ENCODE measurements around the gene TTC34.
"Not testable (repeated sequence)": the region's sequence is repeated elsewhere in the genome, so short reads cannot be mapped to it uniquely, and the experiment has no call there.

DNA sequence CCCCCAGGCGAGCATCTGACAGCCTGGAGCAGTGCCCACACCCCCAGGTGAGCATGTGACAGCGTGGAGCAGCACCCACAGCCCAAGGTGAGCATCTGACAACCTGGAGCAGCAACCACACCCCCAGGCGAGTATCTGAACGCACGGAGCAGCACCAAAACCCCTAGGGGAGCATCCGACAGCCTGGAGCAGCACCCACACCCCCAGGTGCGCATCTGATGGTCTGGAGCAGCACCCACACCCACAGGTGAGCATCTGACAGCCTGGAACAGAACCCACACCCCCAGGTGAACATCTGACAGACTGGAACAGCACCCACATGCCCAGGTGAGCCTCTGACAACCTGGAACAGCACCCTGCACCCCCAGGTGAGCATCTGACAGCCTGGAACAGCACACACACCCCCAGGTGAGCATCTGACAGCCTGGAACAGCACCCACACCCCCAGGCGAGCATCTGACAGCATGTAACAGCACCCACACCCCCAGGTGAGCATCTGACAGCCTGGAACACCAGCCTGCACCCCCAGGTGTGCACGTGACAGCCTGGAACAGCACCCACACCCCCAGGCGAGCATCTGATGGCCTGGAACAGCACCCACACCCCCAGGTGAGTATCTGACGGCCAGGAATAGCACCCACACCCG is 148.4 kb downstream of the TTC34 start:
- TF ChIP-seq, protein P1, sequence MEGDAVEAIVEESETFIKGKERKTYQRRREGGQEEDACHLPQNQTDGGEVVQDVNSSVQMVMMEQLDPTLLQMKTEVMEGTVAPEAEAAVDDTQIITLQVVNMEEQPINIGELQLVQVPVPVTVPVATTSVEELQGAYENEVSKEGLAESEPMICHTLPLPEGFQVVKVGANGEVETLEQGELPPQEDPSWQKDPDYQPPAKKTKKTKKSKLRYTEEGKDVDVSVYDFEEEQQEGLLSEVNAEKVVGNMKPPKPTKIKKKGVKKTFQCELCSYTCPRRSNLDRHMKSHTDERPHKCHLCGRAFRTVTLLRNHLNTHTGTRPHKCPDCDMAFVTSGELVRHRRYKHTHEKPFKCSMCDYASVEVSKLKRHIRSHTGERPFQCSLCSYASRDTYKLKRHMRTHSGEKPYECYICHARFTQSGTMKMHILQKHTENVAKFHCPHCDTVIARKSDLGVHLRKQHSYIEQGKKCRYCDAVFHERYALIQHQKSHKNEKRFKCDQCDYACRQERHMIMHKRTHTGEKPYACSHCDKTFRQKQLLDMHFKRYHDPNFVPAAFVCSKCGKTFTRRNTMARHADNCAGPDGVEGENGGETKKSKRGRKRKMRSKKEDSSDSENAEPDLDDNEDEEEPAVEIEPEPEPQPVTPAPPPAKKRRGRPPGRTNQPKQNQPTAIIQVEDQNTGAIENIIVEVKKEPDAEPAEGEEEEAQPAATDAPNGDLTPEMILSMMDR (IDR thresholded peaks at IDR 0.05; ENCODE audit: insufficient read depth, low read length, poor library complexity, severe bottlenecking): not testable (repeated sequence)
- not testable (repeated sequence) for TF ChIP-seq EZH2phosphoT487 (conservative IDR thresholded peaks at IDR 0.05; ENCODE audit: low read length)

Data from SU-DHL-6 (cell line).